GM18867 (cell line): ENCODE measurements around the gene QSOX2.

Experiments used
- ATAC-seq: cut with Tn5 transposase; IDR thresholded peaks from one replicate; pipeline ENCODE4 v1.9.1; 2021; ENCODE audit warnings: mild to moderate bottlenecking, moderate library complexity; ENCODE audit not compliant: unreplicated experiment

Gene QSOX2, protein sequence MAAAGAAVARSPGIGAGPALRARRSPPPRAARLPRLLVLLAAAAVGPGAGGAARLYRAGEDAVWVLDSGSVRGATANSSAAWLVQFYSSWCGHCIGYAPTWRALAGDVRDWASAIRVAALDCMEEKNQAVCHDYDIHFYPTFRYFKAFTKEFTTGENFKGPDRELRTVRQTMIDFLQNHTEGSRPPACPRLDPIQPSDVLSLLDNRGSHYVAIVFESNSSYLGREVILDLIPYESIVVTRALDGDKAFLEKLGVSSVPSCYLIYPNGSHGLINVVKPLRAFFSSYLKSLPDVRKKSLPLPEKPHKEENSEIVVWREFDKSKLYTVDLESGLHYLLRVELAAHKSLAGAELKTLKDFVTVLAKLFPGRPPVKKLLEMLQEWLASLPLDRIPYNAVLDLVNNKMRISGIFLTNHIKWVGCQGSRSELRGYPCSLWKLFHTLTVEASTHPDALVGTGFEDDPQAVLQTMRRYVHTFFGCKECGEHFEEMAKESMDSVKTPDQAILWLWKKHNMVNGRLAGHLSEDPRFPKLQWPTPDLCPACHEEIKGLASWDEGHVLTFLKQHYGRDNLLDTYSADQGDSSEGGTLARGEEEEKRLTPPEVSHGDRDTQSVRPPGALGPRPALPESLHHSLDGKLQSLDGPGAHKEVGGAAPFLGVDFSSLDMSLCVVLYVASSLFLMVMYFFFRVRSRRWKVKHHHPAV

DNA sequence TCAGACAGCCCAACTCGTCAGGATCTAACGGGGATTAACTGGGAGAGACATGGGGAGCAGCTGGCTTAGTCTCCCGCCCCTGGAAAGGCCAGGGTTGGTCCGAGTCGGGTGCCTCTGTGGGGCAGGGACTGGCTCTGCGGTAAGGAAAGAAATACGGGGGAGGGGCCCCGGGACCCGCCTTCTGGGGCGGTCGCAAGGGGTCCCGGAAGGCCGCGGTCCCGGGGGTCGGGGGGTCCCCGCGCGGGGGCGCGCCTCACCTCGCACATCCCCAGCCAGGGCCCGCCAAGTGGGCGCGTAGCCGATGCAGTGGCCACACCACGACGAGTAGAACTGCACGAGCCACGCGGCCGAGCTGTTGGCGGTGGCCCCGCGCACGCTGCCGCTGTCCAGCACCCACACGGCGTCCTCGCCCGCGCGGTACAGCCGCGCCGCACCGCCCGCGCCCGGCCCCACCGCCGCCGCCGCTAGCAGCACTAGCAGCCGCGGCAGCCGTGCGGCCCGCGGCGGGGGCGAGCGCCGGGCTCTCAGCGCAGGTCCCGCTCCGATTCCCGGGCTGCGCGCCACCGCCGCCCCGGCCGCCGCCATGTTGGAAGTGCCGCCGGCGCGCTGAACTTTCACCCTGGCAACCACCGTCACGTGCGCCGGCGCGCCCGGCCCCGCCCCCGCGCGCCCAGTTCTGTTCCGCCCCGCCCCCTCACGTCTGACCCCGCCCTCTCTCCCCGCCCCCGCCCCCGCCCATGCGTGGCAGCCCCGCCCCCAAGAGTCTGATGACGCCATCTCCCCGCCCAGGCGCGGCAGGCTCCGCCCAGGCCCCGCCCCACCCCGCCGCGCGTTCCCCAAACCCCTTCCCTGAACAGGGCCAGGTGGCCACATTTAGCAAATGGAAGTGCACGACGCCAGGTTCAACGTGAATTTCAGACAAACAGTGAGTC lies at the start of gene QSOX2:
QSOX2 (minus strand) TSS at position 594 of the 932 bp plus-strand sequence; CDS start at position 585, 9 bp downstream.
- ATAC-seq = peak; percentile 66

DNA sequence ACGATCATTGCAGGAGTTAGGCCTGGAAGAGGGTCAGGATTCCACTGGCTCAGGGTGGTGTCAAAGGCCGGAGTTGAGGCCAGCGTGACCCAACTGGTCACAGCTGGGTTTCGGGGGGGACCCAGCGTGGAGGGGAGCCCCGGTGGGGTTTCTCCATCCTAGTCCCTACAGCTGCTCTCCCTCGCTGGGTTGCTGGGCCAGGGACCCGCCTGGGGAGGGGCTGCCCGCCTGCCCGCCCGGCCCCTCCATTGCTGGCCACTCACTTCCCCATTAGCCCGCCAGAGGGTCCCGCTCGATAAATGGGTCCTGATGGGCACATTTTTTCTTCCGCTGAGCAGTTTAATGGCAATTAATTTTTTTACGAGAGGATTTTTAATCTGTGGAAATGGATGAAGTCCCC lies 49.4 kb upstream of the QSOX2 start:
- no peak for ATAC-seq

- no peak for ATAC-seq
Observed at GRCh38 chr9:136294437-136294836, 48.8 kb upstream of the QSOX2 start.

GRCh38 chr9:136293476-136294077 lies 48.0 kb upstream of the QSOX2 start:
- no peak for ATAC-seq

GRCh38 chr9:136292591-136293448 lies 47.2 kb upstream of the QSOX2 start:
- no peak for ATAC-seq

DNA sequence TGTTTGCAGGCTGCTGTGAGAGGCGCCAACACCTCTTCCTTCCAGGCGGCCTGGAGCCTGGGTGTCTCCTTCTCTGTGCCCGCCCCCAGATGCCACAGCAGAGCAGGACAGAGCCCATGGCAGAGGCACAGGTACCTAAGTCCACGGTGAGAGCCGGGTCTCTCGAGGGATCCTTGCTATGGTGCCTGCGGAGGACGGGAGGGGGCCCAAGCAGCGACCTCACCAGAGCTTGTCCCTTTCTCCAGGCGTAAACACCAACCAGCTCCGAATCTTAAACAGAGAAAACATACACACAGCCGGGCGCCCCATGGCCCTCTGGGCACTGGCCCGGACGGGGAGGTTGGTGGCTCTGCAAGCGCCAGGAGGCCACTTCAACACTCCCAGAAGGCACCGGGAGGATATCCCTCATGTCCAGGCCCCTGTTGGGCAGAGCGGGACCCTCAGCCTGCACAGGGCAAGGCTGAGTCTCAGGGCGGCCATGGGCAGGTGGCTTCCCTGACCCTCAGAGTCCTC lies 46.5 kb upstream of the QSOX2 start:
- ATAC-seq = no peak

DNA sequence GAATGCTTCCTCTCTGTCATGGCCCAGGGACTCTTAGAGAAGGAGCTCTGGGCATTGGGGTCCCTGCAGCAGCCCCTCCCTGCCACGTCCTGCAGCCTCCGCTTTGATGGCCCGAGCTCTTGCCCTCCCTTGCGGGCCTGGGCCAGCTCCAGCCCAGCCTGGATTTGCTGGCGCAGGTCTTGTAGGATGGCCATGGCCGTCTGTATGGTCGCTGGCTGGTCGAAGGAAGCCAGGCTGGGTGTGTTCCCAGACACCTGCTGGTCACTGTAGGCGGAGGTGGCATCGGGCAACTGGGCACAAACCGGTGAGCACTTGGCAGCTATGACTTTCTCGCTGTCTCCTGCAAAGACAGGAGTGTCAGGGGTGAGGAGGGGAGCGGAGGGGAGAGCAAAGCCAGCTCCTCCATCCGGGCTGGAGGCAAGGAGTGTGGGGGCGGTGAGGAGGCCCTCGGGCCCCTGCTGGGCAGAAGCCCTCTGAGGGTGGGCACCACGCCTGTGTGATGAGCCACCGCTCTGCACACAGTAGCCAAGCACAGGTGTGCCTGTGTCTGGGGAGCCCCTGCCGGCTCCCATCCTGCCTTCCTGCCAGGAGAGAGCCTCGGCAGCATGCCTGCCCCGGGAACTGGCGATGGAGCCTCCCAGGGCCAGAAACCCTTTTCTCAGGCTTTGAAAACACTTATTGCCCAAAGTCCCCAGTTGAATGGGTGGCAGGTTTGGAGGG lies 45.9 kb upstream of the QSOX2 start:
- ATAC-seq = no peak

GRCh38 chr9:136290508-136291000 lies 44.9 kb upstream of the QSOX2 start:
- no peak for ATAC-seq

DNA sequence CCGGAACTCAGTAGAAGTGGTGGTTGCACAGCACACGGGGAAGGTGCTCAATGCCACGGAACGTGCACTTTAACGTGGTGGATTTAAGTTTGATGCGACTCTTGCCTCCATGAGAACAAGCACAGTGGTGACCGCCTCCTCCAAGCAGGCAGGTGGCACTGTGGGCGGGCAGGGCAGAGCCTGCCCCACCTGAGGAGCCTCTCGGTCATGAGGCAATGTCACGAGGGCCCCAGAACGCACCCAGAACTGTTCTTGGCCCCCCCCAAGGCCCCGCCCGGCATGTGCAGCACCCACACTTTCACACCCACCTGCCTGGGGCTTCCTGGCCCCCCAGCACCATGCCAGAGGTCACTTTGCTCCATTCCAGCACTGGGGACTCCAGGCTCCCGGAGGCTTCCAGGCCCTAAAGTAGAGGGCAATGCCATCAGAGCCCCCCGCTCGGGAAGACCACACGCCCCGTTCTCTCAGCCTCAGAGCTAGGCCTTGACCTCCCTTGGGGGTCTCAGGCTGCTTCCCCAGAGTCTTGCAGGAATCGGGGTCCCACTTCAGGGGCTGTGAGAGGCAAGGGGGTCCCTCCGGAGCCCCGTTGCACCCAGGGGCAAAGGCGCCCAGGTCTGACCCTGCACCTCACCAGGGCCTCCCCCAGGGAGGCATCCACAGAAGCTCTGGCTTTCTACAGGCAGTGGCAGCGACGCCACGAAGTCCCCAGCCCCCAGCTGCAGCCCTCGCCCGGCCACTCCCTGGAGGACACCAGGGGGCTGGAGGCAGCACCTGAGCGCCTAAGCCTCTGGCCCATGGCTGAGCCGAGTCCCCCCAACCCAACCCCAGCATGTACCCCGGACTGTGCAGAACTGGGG lies 44.3 kb upstream of the QSOX2 start:
- no peak for ATAC-seq

DNA sequence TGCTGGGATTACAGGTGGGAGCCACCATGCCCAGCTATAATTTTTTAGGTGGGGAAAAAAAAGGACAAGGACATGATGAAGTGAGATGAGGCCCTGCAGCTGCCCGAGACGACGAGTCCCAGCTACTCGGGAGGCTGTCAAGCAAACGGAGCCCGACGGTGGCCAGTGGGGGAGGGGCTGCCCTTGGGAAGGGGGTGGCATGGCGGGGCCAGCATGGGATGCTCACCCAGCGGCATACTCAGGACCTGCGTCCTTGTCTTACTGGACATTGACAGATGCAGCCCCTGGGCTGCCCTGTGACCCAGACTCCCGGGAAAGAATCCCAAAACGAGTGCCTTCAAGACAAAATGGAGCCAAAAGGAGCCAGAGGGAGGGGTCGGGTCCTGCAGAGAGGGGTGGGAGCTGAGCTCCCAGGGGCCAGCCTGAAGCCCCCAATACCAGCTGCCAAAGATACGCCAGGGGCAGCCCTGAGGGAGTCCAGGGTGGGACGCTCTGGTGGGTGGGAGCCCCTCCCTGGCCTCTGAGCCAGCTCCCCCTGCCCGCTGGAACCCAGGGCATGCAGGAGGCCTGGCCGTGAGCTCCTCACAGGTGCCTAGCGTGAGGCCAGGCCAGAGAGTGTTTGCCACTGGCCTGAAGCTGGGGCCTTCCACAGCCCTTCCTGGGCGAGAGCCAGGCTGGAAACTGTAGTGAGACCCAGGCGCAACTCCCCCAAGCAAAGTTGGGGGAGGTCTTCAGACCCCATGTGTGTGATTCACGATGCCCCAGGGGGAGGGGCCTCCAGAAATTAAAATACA lies 42.5 kb upstream of the QSOX2 start:
- no peak for ATAC-seq

DNA sequence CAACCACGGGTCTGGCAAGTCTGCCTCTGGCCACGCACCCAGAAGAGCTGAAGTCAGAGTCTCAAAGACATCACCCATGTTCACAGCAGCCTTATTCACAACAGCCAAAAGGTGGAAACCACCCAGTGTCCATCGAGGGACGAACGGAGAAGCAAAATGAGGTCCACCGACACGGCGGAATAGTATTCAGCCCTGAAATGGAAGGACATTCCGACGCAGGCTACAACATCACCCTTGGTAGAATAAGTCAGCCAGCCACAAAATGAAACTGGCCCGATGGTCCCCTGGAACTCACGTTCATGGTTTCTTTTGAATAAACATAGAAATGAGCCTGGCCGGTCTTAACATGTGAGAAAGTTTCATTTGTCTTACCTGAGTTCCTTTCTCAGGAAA lies 41.4 kb upstream of the QSOX2 start:
- ATAC-seq = no peak

GRCh38 chr9:136286359-136286986 lies 40.9 kb upstream of the QSOX2 start:
- ATAC-seq = no peak

- ATAC-seq = no peak
Observed at GRCh38 chr9:136285501-136286358, 40.1 kb upstream of the QSOX2 start.

- no peak for ATAC-seq
Observed at GRCh38 chr9:136284951-136285350, 39.3 kb upstream of the QSOX2 start.

DNA sequence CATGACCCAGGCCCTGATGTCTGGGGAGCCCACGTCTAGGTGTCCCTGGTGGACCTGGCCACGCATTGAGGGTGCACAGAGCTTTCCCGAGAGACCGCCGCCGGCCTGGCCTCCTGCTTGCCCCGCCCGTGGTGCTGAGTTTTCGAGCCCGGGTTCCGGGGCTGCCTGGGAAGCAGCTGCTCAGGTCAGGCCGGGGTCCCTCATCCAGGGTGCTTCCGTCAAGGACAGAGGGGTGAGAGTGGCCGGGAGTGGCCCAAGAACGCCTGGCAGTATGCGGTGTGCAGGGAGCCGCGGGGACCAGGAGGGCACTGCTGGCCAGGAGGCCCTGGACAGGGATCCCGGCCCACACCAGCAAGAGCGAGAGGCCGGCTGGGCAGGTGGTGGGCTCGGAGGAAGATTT lies 38.7 kb upstream of the QSOX2 start:
- no peak for ATAC-seq
